ENCODE results near the gene SEC61G. TPM values are rescaled to one million over a fixed set of nuclear protein-coding genes. Genes with fewer than 3 reads are reported as not detected.

SEC61G gene
- polyA plus RNA-seq, 1 of the 3 experiments (the other 2 are of a cell fraction): 229 TPM

DNA sequence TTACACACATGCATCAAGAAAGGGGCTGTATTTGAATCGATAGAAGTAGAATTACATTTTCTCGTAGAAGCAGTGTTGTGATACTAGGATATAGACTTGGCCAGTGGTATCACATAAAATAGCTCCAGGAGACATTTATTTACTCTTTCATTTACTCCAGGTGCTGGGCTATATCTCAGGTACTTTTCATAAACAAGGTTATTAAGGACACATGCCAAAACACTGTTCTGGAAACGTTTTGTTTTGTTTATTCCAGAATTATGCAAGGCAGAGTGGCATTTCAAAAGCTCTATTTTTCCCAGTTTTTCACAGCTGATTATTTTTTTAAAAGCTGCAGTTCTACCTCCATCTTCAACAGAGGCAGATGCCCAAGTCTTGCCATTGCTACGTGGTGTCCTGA, 37.8 kb upstream of the SEC61G start:
- ChIA-PET POLR2A (no interaction called here), CTCF (interaction anchor here (0.7 to 42.7 kb wide), 7 partner anchors 8 to 619 kb away, joined by 3 to 1068 read pairs (median 4); no protein-coding TSS in a partner anchor)

More for the DNA sequence above, 37.8 kb upstream of the SEC61G start:
- DNase-seq: no peak
- Histone ChIP-seq H3K4me2 (no peak overlapping the region), H3K9ac (no peak overlapping the region), H3K9me3 (no peaks in the 10 kb centered on the region), H2AFZ (ENCODE audit: low read depth) (no peak overlapping the region), H3K4me3 (ENCODE audit: low read depth in 2 of 2, low read length in 1 of 2) (no peak overlapping the region), H3K36me3 (replicated peaks in 1 of 2; ENCODE audit: control insufficient read depth in 1 of 2, insufficient read depth in 2 of 2, low read length in 1 of 2) (no peaks in the 10 kb centered on the region), H4K20me1 (ENCODE audit: insufficient read depth) (no peaks in the 10 kb centered on the region), H3F3A (replicated peaks; ENCODE audit: insufficient read depth) (no peaks in the 10 kb centered on the region), H3K27ac (ENCODE audit: low read depth in 2 of 2, low read length in 1 of 2) (no peak overlapping the region), H3K79me2 (ENCODE audit: insufficient read depth) (no peaks in the 10 kb centered on the region), H3K9me2 (no peaks in the 10 kb centered on the region), H3K27me3 (ENCODE audit: insufficient read depth) (no peaks in the 10 kb centered on the region), H3K4me1 (ENCODE audit: control insufficient read depth in 1 of 2, insufficient read depth in 2 of 2, low read depth in 1 of 2, low read length in 1 of 2) (no peaks in the 10 kb centered on the region)
- 82% methylated on average over 4 of the region's 4 CpGs for WGBS (ENCODE audit: low lambda C conversion rate)
- no peak for TF ChIP-seq TCF12 (IDR thresholded peaks at IDR 0.05)
- TF ChIP-seq ZBTB33 (IDR thresholded peaks at IDR 0.05; ENCODE audit: borderline replicate concordance, low read depth): no peak
- no peak for TF ChIP-seq ELF1 (IDR thresholded peaks at IDR 0.05)
- TF ChIP-seq POLR2AphosphoS5 (IDR thresholded peaks at IDR 0.05; ENCODE audit: low read depth, low read length): no peak
- no peak for TF ChIP-seq REST (IDR thresholded peaks at IDR 0.05; ENCODE audit: low read depth, low read length)
- no peak for TF ChIP-seq TAF1 (IDR thresholded peaks at IDR 0.05; ENCODE audit: borderline replicate concordance, low read depth, low read length)
- TF ChIP-seq RCOR1 (IDR thresholded peaks at IDR 0.05; ENCODE audit: low read length): no peak
- TF ChIP-seq, protein P1, sequence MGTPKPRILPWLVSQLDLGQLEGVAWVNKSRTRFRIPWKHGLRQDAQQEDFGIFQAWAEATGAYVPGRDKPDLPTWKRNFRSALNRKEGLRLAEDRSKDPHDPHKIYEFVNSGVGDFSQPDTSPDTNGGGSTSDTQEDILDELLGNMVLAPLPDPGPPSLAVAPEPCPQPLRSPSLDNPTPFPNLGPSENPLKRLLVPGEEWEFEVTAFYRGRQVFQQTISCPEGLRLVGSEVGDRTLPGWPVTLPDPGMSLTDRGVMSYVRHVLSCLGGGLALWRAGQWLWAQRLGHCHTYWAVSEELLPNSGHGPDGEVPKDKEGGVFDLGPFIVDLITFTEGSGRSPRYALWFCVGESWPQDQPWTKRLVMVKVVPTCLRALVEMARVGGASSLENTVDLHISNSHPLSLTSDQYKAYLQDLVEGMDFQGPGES (IDR thresholded peaks at IDR 0.05; ENCODE audit: low read depth, low read length): no peak
- no peak for TF ChIP-seq CHD2 (IDR thresholded peaks at IDR 0.05; ENCODE audit: low read length, partially characterized antibody)
- no peak for TF ChIP-seq GABPA (IDR thresholded peaks at IDR 0.05; ENCODE audit: low read depth)
- TF ChIP-seq USF2 (IDR thresholded peaks at IDR 0.05; ENCODE audit: borderline replicate concordance, low read depth, low read length): no peak
- TF ChIP-seq FOXM1 (IDR thresholded peaks at IDR 0.05; ENCODE audit: low read depth): no peak
- TF ChIP-seq, protein P2, sequence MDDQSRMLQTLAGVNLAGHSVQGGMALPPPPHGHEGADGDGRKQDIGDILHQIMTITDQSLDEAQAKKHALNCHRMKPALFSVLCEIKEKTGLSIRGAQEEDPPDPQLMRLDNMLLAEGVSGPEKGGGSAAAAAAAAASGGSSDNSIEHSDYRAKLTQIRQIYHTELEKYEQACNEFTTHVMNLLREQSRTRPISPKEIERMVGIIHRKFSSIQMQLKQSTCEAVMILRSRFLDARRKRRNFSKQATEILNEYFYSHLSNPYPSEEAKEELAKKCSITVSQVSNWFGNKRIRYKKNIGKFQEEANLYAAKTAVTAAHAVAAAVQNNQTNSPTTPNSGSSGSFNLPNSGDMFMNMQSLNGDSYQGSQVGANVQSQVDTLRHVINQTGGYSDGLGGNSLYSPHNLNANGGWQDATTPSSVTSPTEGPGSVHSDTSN (IDR thresholded peaks at IDR 0.05): no peak
- no peak for TF ChIP-seq SMC3 (IDR thresholded peaks at IDR 0.05; ENCODE audit: low read depth, low read length)
- no peak for TF ChIP-seq TEAD4 (IDR thresholded peaks at IDR 0.05; ENCODE audit: borderline replicate concordance, insufficient read depth)
- no peak for TF ChIP-seq SIN3A (IDR thresholded peaks at IDR 0.05; ENCODE audit: borderline replicate concordance, low read depth, low read length)
- TF ChIP-seq, protein P3, sequence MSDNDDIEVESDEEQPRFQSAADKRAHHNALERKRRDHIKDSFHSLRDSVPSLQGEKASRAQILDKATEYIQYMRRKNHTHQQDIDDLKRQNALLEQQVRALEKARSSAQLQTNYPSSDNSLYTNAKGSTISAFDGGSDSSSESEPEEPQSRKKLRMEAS (IDR thresholded peaks at IDR 0.05; ENCODE audit: low read depth): no peak
